Smooth muscle cell (in vitro differentiated cells): Measurements from ENCODE around the gene RAPGEFL1. TPM values are rescaled to one million over a fixed set of nuclear protein-coding genes. Genes with fewer than 3 reads are reported as not detected.
A peak's percentile ranks its signal among the peaks of the same experiment; 100 is the strongest.

ENCODE experiments used
- DNase-seq: peaks from one replicate; lab custom pipeline; 2025; ENCODE audit not compliant: unreplicated experiment; lab: John Stamatoyannopoulos, UW
- H2AFZ ChIP-seq: fragments of 200-600 bp; sonication (generic); 2 replicates; pipeline ENCODE4 v1.6.0; 2016; ENCODE audit warnings: antibody characterized with exemption, low read depth, mild to moderate bottlenecking
- H3F3A ChIP-seq: fragments of 200-600 bp; sonication (generic); 2 replicates; pipeline ENCODE4 v1.6.0; 2017; ENCODE audit warnings: antibody characterized with exemption, low read depth
- H3K27ac ChIP-seq: fragments of 200-600 bp; sonication (generic); 2 replicates; pipeline ENCODE4 v1.5.1; 2016; ENCODE audit warnings: low read depth, mild to moderate bottlenecking
- H3K27me3 ChIP-seq: fragments of 200-600 bp; sonication (generic); 2 replicates; pipeline ENCODE4 v1.6.1; 2016; ENCODE audit warnings: low read depth, mild to moderate bottlenecking
- H3K36me3 ChIP-seq: fragments of 200-600 bp; sonication (generic); 2 replicates; pipeline ENCODE4 v1.5.1; 2016; ENCODE audit warnings: low read depth
- H3K4me1 ChIP-seq: fragments of 200-600 bp; sonication (generic); 2 replicates; pipeline ENCODE4 v1.5.1; 2016; ENCODE audit warnings: low read depth
- H3K4me2 ChIP-seq: fragments of 200-600 bp; sonication (generic); 2 replicates; pipeline ENCODE4 v1.6.0; 2016; ENCODE audit warnings: mild to moderate bottlenecking
- H3K4me3 ChIP-seq: fragments of 200-600 bp; sonication (generic); 2 replicates; pipeline ENCODE4 v1.5.1; 2016; ENCODE audit warnings: mild to moderate bottlenecking
- H3K79me2 ChIP-seq: fragments of 200-600 bp; sonication (generic); 2 replicates; pipeline ENCODE4 v1.6.0; 2016; ENCODE audit warnings: low read depth, mild to moderate bottlenecking
- H3K9ac ChIP-seq: fragments of 200-600 bp; sonication (generic); 2 replicates; pipeline ENCODE4 v1.6.0; 2016; ENCODE audit warnings: low read depth
- H3K9me3 ChIP-seq: fragments of 200-600 bp; sonication (generic); replicated peaks from 2 replicates; pipeline ENCODE4 v1.5.1; 2016; ENCODE audit warnings: low read depth
- H4K20me1 ChIP-seq: fragments of 200-600 bp; sonication (generic); 2 replicates; pipeline ENCODE4 v1.6.0; 2016; ENCODE audit warnings: low read depth
- whole genome bisulfite sequencing: methylation state at CpG from one replicate; pipeline ENCODE4 v1.1.7; 2016; ENCODE audit warnings: low lambda C conversion rate; 5-methylcytosine and 5-hydroxymethylcytosine counted together
- polyA plus RNA-seq: library from polyadenylated mRNA; unstranded; fragments of >200 nt; fragmentation: Nextera tagmentation; extraction: Ambion mirVana; gene quantifications from 2 replicates; pipeline ENCODE4 v1.2.1, GENCODE V29; 2016
- total RNA-seq: library from RNA; depleted of rRNA; stranded (reverse); fragments of >200 nt; gene quantifications from 2 replicates; pipeline ENCODE4 v1.2.3, GENCODE V29; 2014
- TF ChIP-seq, protein P1 (sequence below): fragments of 200-600 bp; sonication (generic); IDR thresholded peaks from 2 replicates; pipeline ENCODE4 v1.5.1; 2017; ENCODE audit warnings: borderline replicate concordance, mild to moderate bottlenecking, antibody characterized with exemption; ENCODE audit not compliant: insufficient read depth, poor library complexity, severe bottlenecking

RAPGEFL1 gene, protein sequence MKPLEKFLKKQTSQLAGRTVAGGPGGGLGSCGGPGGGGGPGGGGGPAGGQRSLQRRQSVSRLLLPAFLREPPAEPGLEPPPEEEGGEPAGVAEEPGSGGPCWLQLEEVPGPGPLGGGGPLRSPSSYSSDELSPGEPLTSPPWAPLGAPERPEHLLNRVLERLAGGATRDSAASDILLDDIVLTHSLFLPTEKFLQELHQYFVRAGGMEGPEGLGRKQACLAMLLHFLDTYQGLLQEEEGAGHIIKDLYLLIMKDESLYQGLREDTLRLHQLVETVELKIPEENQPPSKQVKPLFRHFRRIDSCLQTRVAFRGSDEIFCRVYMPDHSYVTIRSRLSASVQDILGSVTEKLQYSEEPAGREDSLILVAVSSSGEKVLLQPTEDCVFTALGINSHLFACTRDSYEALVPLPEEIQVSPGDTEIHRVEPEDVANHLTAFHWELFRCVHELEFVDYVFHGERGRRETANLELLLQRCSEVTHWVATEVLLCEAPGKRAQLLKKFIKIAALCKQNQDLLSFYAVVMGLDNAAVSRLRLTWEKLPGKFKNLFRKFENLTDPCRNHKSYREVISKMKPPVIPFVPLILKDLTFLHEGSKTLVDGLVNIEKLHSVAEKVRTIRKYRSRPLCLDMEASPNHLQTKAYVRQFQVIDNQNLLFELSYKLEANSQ
- total RNA-seq (2.6 and 4.0 TPM in 2 replicates), polyA plus RNA-seq (3.1 and 6.9 TPM in 2 replicates)

DNA sequence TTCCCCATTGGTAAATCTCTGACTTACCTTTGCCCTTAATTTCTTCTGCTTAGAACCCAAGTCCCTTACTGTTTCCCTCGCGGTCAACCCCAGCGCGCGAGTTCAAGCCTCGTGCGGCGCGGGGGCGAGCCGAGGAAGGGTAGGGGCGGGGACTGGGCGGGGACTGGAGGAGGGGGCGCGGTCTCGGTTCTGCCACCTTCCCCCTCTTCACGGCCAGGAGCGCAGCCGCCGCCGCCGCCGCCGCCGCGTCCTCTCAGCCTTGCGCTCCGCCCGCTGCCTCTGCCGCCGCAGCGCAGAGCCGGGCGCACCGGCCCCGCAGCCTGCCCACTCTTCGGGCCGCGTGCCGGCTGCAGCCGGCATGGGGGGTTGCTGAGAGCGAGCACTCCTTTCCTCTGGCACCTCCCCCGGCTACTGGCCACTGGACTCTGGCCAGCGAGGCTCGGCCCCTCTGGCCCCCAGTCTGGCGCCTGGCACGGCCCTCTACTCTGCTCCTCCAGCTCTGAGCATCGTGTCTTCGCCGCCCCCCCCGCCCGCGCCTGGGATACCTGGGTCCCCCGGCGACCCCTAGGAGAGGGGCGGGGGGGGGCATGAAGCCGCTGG, at the start of gene RAPGEFL1:
TSS of gene RAPGEFL1 (plus strand) at position 196 of the 600 bp plus-strand sequence. CDS start at position 588, 392 bp downstream.
- TF ChIP-seq, protein P1, sequence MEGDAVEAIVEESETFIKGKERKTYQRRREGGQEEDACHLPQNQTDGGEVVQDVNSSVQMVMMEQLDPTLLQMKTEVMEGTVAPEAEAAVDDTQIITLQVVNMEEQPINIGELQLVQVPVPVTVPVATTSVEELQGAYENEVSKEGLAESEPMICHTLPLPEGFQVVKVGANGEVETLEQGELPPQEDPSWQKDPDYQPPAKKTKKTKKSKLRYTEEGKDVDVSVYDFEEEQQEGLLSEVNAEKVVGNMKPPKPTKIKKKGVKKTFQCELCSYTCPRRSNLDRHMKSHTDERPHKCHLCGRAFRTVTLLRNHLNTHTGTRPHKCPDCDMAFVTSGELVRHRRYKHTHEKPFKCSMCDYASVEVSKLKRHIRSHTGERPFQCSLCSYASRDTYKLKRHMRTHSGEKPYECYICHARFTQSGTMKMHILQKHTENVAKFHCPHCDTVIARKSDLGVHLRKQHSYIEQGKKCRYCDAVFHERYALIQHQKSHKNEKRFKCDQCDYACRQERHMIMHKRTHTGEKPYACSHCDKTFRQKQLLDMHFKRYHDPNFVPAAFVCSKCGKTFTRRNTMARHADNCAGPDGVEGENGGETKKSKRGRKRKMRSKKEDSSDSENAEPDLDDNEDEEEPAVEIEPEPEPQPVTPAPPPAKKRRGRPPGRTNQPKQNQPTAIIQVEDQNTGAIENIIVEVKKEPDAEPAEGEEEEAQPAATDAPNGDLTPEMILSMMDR = no peak
- H4K20me1 ChIP-seq = peaks cover 15% of the 10 kb centered on the region
- no peaks in the 10 kb centered on the region for H3K27me3 ChIP-seq
- 3% methylated on average over 30 of the region's 57 CpGs for WGBS
- no peaks in the 10 kb centered on the region for H3K79me2 ChIP-seq
- H3K4me3 ChIP-seq = peak within 1 kb of the TSS; percentile 75
- H3K36me3 ChIP-seq = no peaks in the 10 kb centered on the region
- no peak within 1 kb of the TSS for H3K27ac ChIP-seq
- H3K9ac ChIP-seq = peak within 1 kb of the TSS; percentile 22
- H3K4me2 ChIP-seq = peak within 1 kb of the TSS; percentile 100
- peak; percentile 42 for DNase-seq
- H2AFZ ChIP-seq = no peak within 1 kb of the TSS
- peaks cover 11% of the 10 kb centered on the region for H3F3A ChIP-seq
- no peaks in the 10 kb centered on the region for H3K9me3 ChIP-seq
- peaks cover 6% of the 10 kb centered on the region for H3K4me1 ChIP-seq

DNA sequence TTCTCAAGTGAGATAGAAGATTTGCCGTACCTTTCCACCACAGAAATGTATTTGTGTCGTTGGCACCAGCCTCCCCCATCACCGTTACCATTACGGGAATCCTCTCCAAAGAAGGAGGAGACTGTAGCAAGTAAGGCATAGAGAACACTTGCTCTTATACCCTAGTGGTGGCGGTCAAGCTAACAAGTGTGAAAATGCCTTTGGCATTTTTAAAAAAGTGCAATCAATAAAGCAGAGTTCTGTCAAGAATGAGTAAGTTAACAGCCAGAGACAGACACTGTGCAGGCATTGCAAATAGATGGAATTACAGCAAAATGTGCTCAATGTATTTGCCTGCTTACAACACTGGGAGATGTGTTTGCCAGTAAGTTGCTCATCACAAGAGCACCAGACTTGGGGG, 47.8 kb upstream of the RAPGEFL1 start:
- DNase-seq = no peak
- H3K79me2 ChIP-seq = peaks cover 82% of the 10 kb centered on the region
- WGBS = 96% methylated on average over 5 of the region's 5 CpGs

DNA sequence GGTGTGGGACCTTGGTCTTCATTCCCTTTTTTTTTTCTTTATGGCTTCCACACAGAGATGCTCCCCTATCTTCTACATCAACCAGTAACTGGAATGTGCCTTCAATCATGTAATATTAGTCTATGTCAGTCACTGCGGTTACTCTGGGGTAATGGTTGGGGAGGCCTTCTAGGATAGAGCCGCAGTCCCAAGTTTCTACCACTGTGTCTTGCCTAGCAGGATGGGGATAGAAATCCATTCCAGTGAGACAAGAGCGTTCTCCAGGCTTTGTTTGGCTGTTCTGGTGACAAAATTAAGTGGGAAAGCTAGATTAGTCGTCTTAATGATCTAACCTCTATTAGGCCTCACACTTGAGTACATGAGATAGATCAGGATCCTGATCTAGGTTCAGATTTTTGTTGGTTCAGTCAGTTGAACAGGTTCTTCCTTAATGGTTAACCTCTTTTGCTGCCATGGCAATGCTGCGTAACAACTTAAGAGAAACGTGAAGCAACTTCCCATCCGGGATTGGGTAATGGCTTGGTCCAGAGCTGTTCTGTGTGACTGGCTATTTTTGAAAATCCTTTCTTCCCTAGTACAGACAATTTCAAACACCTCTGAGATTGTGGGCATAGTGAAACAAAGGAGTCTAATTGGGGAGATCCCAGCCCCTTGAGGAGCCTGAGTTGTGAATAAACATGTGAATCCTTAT, 46.8 kb upstream of the RAPGEFL1 start:
- Histone ChIP-seq H3F3A (peaks cover 15% of the 10 kb centered on the region), H3K27ac (peak overlapping the region; percentile 3), H2AFZ (no peak overlapping the region), H3K4me1 (no peaks in the 10 kb centered on the region), H3K79me2 (peaks cover 82% of the 10 kb centered on the region), H3K27me3 (no peaks in the 10 kb centered on the region), H3K9ac (no peak overlapping the region), H4K20me1 (peaks cover 35% of the 10 kb centered on the region), H3K36me3 (peaks cover 50% of the 10 kb centered on the region), H3K4me3 (no peak overlapping the region), H3K9me3 (no peaks in the 10 kb centered on the region), H3K4me2 (no peak overlapping the region)
- WGBS = 93% methylated on average over 7 of the region's 7 CpGs
- TF ChIP-seq, protein P1 = no peak
- no peak for DNase-seq

More for the DNA sequence above, 47.8 kb upstream of the RAPGEFL1 start:
- H3K9me3 ChIP-seq = no peaks in the 10 kb centered on the region
- H3K9ac ChIP-seq = no peak overlapping the region
- peaks cover 6% of the 10 kb centered on the region for H3F3A ChIP-seq
- no peak overlapping the region for H2AFZ ChIP-seq
- H3K4me1 ChIP-seq = peaks cover 9% of the 10 kb centered on the region
- H3K4me3 ChIP-seq = no peak overlapping the region
- no peak overlapping the region for H3K27ac ChIP-seq
- TF ChIP-seq, protein P1 = no peak
- H3K36me3 ChIP-seq = peaks cover 44% of the 10 kb centered on the region
- peaks cover 45% of the 10 kb centered on the region for H4K20me1 ChIP-seq
- no peaks in the 10 kb centered on the region for H3K27me3 ChIP-seq
- H3K4me2 ChIP-seq = no peak overlapping the region
